ENCODE data around the gene ROMO1. TPM values are rescaled to one million over a fixed set of nuclear protein-coding genes. Genes with fewer than 3 reads are reported as not detected.

ROMO1 gene
- total and polyA plus RNA-seq, 2 experiments from 2014 or later, result 152 to 881 TPM

GRCh38 chr20:35702051-35702823, 3.0 kb downstream of the ROMO1 start:
- no peak overlapping the region; the same call in 2 of the 3 replicates for H3K4me3 Mint-ChIP-seq
- no peaks in the 10 kb centered on the region for H3K27me3 ChIP-seq (ENCODE audit: insufficient read depth)
- no peak overlapping the region for H3K4me2 ChIP-seq
- H3K4me3 ChIP-seq, result no peak overlapping the region
- peaks cover 37% of the 10 kb centered on the region for H3K36me3 ChIP-seq (ENCODE audit: insufficient read depth)
- no peak overlapping the region for H2AFZ ChIP-seq
- H4K20me1 ChIP-seq (replicated peaks; ENCODE audit: insufficient read depth), result peaks cover 22% of the 10 kb centered on the region; the same call in 1 of the 2 replicates
- peaks cover 63% of the 10 kb centered on the region for H3K36me3 Mint-ChIP-seq (ENCODE audit: low read depth)
- no peaks in the 10 kb centered on the region for H3K9me2 ChIP-seq (ENCODE audit: insufficient read depth)
- peak overlapping the region; percentile 84 for H3K27ac Mint-ChIP-seq
- no peak for TF ChIP-seq EZH2phosphoT487 (IDR thresholded peaks at IDR 0.05; ENCODE audit: unreplicated experiment)
- TF ChIP-seq CTCF (conservative IDR thresholded peaks at IDR 0.05; ENCODE audit: low read depth in 2 of 2), result no peak
- no peak for TF ChIP-seq EZH2 (IDR thresholded peaks at IDR 0.05; ENCODE audit: low read depth, unreplicated experiment)
- no peak for TF ChIP-seq NANOG (IDR thresholded peaks at IDR 0.05; ENCODE audit: borderline replicate concordance)
- TF ChIP-seq REST (IDR thresholded peaks at IDR 0.05; ENCODE audit: unreplicated experiment), result no peak
- no peak for TF ChIP-seq ZNF462 (CRISPR knock-in tag; IDR thresholded peaks at IDR 0.05)
- TF ChIP-seq STAT1 (IDR thresholded peaks at IDR 0.05; ENCODE audit: unreplicated experiment), result no peak
- TF ChIP-seq ETS1 (IDR thresholded peaks at IDR 0.05), result no peak
- no peak for TF ChIP-seq ZNF114 (CRISPR knock-in tag; IDR thresholded peaks at IDR 0.05)
- TF ChIP-seq JUNB (IDR thresholded peaks at IDR 0.05; ENCODE audit: unreplicated experiment), result no peak
- no peak; the same call in none of the 2 replicates for TF ChIP-seq POLR2AphosphoS5 (IDR thresholded peaks at IDR 0.05; ENCODE audit: low read depth)
- no peak for TF ChIP-seq ZNF331 (CRISPR knock-in tag; IDR thresholded peaks at IDR 0.05; ENCODE audit: low read depth)
- no peak for TF ChIP-seq CREB1 (CRISPR knock-in tag; IDR thresholded peaks at IDR 0.05; ENCODE audit: low read depth)
- peaks cover 11% of the 10 kb centered on the region for H3K79me2 ChIP-seq (replicated peaks; ENCODE audit: insufficient read depth)
- DNase-seq (ENCODE audit: low spot score) (no peak), ATAC-seq (no peak)
- peaks cover 12% of the 10 kb centered on the region for H3K4me1 ChIP-seq (ENCODE audit: insufficient read depth)
- peak overlapping the region; percentile 82 for H3K27ac ChIP-seq (ENCODE audit: low read depth)
- H3K9me3 Mint-ChIP-seq, result no peaks in the 10 kb centered on the region
- peaks cover 16% of the 10 kb centered on the region for H3K4me1 Mint-ChIP-seq
- peaks cover 68% of the 10 kb centered on the region for H3F3A ChIP-seq (replicated peaks; ENCODE audit: low read depth)
- H3K27me3 Mint-ChIP-seq (ENCODE audit: insufficient read depth, low read depth, poor library complexity), result peaks cover 14% of the 10 kb centered on the region

Measured in GM23338 (cell line).